ENCODE measurements around the gene ACSL1.

GRCh38 chr4:184845367-184846021 lies 19.7 kb upstream of the ACSL1 start:
- TF ChIP-seq CTCF (IDR thresholded peaks at IDR 0.05; ENCODE audit: low read depth, low read length) (no peak), EZH2phosphoT487 (IDR thresholded peaks at IDR 0.05; ENCODE audit: low read depth) (no peak)

All from OCI-LY3 (cell line).